PC-3 (cell line): ENCODE measurements around the gene CAMK2A. TPM values are rescaled to one million over a fixed set of nuclear protein-coding genes. Genes with fewer than 3 reads are reported as not detected.

Experiments
- ATAC-seq: fragments of 200-7000 bp; cut with Tn5 transposase; 2 replicates; pipeline ENCODE4 v1.9.1; 2020; ENCODE audit warnings: mild to moderate bottlenecking, moderate library complexity
- BruUV-seq: library from RNA; stranded (reverse); fragments of 400-500 nt; replicated peaks from 2 replicates; lab custom pipeline; 2021; lab: Mats Ljungman, UMichigan
- CTCF ChIA-PET: fragments of 300-600 bp; sonication (Branson Sonifier 250); formaldehyde crosslinking; loops from one replicate; lab custom pipeline; 2022; ENCODE audit warnings: antibody characterized with exemption; lab: Charles Lee
- POLR2A ChIA-PET: fragments of 300-600 bp; sonication (Branson Sonifier 250); formaldehyde crosslinking; loops from one replicate; lab custom pipeline; 2022; ENCODE audit warnings: antibody characterized with exemption; ENCODE audit not compliant: unreplicated experiment; lab: Charles Lee
- DNase-seq: peaks from one replicate; pipeline ENCODE4 v3.0.0-alpha.2; 2015
- H2AFZ ChIP-seq: fragments of 300-600 bp; sonication (generic); 2 replicates; pipeline ENCODE4 v1.6.0; 2016; ENCODE audit warnings: antibody characterized with exemption, low read length
- H3F3A ChIP-seq: fragments of 300-600 bp; sonication (generic); one replicate; pipeline ENCODE4 v1.6.0; 2017; ENCODE audit warnings: antibody characterized with exemption, low read length, control low read depth, mild to moderate bottlenecking; ENCODE audit not compliant: unreplicated experiment
- H3K27ac ChIP-seq: fragments of 300-600 bp; sonication (generic); 2 replicates; pipeline ENCODE4 v1.5.1; 2016; ENCODE audit warnings: mild to moderate bottlenecking, low read length
- H3K27me3 ChIP-seq: fragments of 300-600 bp; sonication (generic); 2 replicates; pipeline ENCODE4 v1.6.1; 2016; ENCODE audit warnings: low read length, mixed read lengths
- H3K36me3 ChIP-seq: fragments of 300-600 bp; sonication (generic); 2 replicates; pipeline ENCODE4 v1.6.1; 2016; ENCODE audit warnings: low read depth, mixed run types, low read length, mixed read lengths
- H3K4me1 ChIP-seq: fragments of 300-600 bp; sonication (generic); 2 replicates; pipeline ENCODE4 v1.5.1; 2016; ENCODE audit warnings: low read length; ENCODE audit not compliant: insufficient read depth
- H3K4me2 ChIP-seq: fragments of 300-600 bp; sonication (generic); 2 replicates; pipeline ENCODE4 v1.6.0; 2016; ENCODE audit warnings: low read length
- H3K4me3 ChIP-seq: fragments of 300-600 bp; sonication (generic); 2 replicates; pipeline ENCODE4 v1.5.1; 2016; ENCODE audit warnings: mild to moderate bottlenecking, low read length, mixed read lengths
- H3K79me2 ChIP-seq: fragments of 300-600 bp; sonication (generic); 2 replicates; pipeline ENCODE4 v1.6.1; 2017; ENCODE audit warnings: low read length, mixed read lengths
- H3K9ac ChIP-seq: fragments of 300-600 bp; sonication (generic); 2 replicates; pipeline ENCODE4 v1.6.0; 2016; ENCODE audit warnings: mild to moderate bottlenecking, low read length
- H3K9me2 ChIP-seq: fragments of 300-600 bp; sonication (generic); replicated peaks from 2 replicates; pipeline ENCODE4 v1.6.1; 2016; ENCODE audit warnings: mixed run types, low read length, mixed read lengths
- H3K9me3 ChIP-seq: fragments of 300-600 bp; sonication (generic); 2 replicates; pipeline ENCODE4 v1.6.1; 2016; ENCODE audit warnings: low read length, mixed read lengths
- H4K20me1 ChIP-seq: fragments of 300-600 bp; sonication (generic); 2 replicates; pipeline ENCODE4 v1.6.1; 2016; ENCODE audit warnings: low read length, mixed read lengths
- EZH2 ChIP-seq: fragments of 300-600 bp; sonication (generic); IDR thresholded peaks from one replicate; pipeline ENCODE4 v1.6.1; 2017; ENCODE audit warnings: antibody characterized with exemption, mild to moderate bottlenecking, low read length; ENCODE audit not compliant: unreplicated experiment
- EZH2phosphoT487 ChIP-seq: fragments of 300-600 bp; sonication (generic); IDR thresholded peaks from 2 replicates; pipeline ENCODE4 v1.6.1; 2018; ENCODE audit warnings: mild to moderate bottlenecking, antibody characterized with exemption, low read length, borderline replicate concordance
- intact Hi-C: fragments of 100-400 bp; cut with micrococcal nuclease; formaldehyde crosslinking; loops from 2 replicates; pipeline ENCODE4 v1.9.0; 2023
- total RNA-seq: library from RNA; depleted of rRNA; stranded (reverse); fragments of >200 nt; gene quantifications from 2 replicates; pipeline ENCODE4 v1.2.3, GENCODE V29; 2014
- TF ChIP-seq, protein P1 (sequence below): fragments of 300-600 bp; sonication (generic); conservative IDR thresholded peaks from 2 replicates; pipeline ENCODE4 v1.5.1; 2017; ENCODE audit warnings: antibody characterized with exemption, low read depth, mild to moderate bottlenecking, low read length

The CAMK2A gene
- total RNA-seq, 1 experiment from 2014 or later = 0.15 TPM

DNA sequence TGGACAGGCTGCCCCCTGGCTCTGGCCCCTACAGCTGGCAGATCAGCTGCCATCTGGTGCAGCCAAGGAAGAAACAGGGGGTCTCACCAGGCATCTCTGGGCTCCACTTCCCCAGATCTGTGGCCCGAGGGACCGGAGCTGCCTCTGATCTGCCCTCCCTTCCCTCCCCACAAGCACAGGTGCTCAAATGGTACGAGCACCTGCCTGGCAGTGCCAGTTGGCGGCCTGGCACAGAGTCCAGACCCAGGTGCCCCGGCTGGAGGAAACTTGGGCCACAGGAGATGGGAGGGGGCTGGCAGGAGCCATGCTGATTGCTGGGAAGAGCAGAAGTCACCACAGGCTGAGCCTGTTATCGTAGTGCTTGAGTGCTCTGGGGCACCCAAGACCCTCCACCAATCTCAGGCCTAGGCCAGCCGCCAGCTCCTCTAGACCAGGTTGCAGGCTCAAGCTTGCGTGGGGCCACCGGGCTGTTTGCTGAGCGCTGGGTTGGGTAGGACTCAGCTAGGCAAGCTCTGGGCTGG is 5.0 kb upstream of the CAMK2A start:
- H3K9ac ChIP-seq = no peak overlapping the region
- H3K4me1 ChIP-seq = peaks cover 19% of the 10 kb centered on the region
- no peak for ATAC-seq
- ChIA-PET CTCF (interaction anchor here (0.6 kb wide), 1 partner anchor 190 kb away, joined by 7 read pairs; no protein-coding TSS in a partner anchor), POLR2A (no interaction called here)
- no peak for DNase-seq
- intact Hi-C loops = no loop called here
- H3K27me3 ChIP-seq = no peaks in the 10 kb centered on the region; the same call in 1 of the 2 replicates
- H3K36me3 ChIP-seq = no peaks in the 10 kb centered on the region
- TF ChIP-seq, protein P1, sequence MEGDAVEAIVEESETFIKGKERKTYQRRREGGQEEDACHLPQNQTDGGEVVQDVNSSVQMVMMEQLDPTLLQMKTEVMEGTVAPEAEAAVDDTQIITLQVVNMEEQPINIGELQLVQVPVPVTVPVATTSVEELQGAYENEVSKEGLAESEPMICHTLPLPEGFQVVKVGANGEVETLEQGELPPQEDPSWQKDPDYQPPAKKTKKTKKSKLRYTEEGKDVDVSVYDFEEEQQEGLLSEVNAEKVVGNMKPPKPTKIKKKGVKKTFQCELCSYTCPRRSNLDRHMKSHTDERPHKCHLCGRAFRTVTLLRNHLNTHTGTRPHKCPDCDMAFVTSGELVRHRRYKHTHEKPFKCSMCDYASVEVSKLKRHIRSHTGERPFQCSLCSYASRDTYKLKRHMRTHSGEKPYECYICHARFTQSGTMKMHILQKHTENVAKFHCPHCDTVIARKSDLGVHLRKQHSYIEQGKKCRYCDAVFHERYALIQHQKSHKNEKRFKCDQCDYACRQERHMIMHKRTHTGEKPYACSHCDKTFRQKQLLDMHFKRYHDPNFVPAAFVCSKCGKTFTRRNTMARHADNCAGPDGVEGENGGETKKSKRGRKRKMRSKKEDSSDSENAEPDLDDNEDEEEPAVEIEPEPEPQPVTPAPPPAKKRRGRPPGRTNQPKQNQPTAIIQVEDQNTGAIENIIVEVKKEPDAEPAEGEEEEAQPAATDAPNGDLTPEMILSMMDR = no peak
- TF ChIP-seq EZH2phosphoT487 (no peak), EZH2 (no peak)
- H3K9me2 ChIP-seq = no peaks in the 10 kb centered on the region
- no peaks in the 10 kb centered on the region for H3F3A ChIP-seq
- H2AFZ ChIP-seq = no peak overlapping the region
- H3K9me3 ChIP-seq = no peaks in the 10 kb centered on the region
- H3K79me2 ChIP-seq = no peaks in the 10 kb centered on the region
- BruUV-seq = no TSS peak
- H4K20me1 ChIP-seq = no peaks in the 10 kb centered on the region
- H3K4me2 ChIP-seq = 0 out of 2 replicates have a peak overlapping the region, but pooled peaks have one; percentile 2
- H3K4me3 ChIP-seq = no peak overlapping the region
- peak overlapping the region; percentile 12; the same call in 1 of the 2 replicates for H3K27ac ChIP-seq

DNA sequence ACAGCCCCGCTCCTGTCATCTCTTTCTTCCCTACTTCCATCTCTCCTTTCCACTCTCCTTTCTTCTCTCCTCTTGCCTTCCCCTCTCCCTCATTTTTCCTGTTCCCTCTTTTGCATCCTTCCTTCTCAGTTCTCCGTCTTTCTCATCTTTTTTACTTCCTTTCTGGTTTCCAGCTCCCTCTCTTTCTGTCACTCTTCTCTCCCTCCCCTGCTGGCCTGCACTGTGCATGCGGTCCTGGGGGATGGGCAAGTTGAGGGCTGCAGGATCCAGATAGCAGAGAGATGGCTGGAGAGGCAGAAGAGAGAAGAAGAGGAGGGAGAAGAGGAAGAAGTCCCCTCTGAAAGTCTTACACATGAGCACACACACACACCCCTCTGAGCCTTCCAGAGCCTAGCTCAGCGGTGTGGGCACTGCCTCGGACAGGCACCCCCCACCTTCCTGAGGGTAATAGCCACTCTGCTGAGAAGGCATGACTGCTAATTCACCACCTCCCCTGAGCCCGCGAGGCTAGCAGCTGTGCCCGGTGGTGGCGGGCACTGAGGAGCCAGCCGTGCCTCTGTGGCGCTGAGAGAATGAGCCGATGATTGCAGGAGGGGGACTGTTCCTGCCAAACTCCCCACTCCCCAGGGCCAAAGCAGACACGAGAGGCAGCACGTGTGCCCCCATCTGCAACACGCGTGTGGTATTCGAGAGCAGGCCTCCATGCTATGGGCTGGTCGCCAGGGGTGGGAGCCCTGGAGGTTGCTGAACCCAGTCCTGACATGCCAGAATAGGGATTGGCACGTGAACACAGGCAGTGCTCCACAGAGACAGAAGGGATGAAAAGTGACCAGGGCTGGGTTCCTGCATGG is 3.7 kb upstream of the CAMK2A start:
- intact Hi-C loops = no loop called here
- no peak overlapping the region for H3K4me2 ChIP-seq
- CTCF ChIA-PET = no interaction called here
- no peak overlapping the region for H3K4me3 ChIP-seq
- H3K4me1 ChIP-seq = peaks cover 12% of the 10 kb centered on the region
- no TSS peak for BruUV-seq
- no peaks in the 10 kb centered on the region for H3K9me3 ChIP-seq
- no peaks in the 10 kb centered on the region for H3K36me3 ChIP-seq
- ATAC-seq = no peak
- H2AFZ ChIP-seq = no peak overlapping the region
- H3K27me3 ChIP-seq = no peaks in the 10 kb centered on the region; the same call in 1 of the 2 replicates
- H3F3A ChIP-seq = no peaks in the 10 kb centered on the region
- H3K9me2 ChIP-seq = no peaks in the 10 kb centered on the region
- H3K79me2 ChIP-seq = no peaks in the 10 kb centered on the region
- no peak for DNase-seq
- H3K9ac ChIP-seq = no peak overlapping the region
- POLR2A ChIA-PET = no interaction called here
- no peaks in the 10 kb centered on the region for H4K20me1 ChIP-seq
- no peak overlapping the region for H3K27ac ChIP-seq
- no peak for TF ChIP-seq EZH2
- TF ChIP-seq, protein P1 = no peak
